NCI-H2227 (cell line): ENCODE results near the gene PTBP3.
"Not testable (repeated sequence)": the region's sequence is repeated elsewhere in the genome, so short reads cannot be mapped to it uniquely, and the experiment has no call there.

Experiments
- DNase-seq: peaks from one replicate; lab custom pipeline; 2025; ENCODE audit not compliant: unreplicated experiment; lab: John Stamatoyannopoulos, UW

The PTBP3 gene, protein sequence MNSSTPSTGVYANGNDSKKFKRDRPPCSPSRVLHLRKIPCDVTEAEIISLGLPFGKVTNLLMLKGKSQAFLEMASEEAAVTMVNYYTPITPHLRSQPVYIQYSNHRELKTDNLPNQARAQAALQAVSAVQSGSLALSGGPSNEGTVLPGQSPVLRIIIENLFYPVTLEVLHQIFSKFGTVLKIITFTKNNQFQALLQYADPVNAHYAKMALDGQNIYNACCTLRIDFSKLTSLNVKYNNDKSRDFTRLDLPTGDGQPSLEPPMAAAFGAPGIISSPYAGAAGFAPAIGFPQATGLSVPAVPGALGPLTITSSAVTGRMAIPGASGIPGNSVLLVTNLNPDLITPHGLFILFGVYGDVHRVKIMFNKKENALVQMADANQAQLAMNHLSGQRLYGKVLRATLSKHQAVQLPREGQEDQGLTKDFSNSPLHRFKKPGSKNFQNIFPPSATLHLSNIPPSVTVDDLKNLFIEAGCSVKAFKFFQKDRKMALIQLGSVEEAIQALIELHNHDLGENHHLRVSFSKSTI

DNA sequence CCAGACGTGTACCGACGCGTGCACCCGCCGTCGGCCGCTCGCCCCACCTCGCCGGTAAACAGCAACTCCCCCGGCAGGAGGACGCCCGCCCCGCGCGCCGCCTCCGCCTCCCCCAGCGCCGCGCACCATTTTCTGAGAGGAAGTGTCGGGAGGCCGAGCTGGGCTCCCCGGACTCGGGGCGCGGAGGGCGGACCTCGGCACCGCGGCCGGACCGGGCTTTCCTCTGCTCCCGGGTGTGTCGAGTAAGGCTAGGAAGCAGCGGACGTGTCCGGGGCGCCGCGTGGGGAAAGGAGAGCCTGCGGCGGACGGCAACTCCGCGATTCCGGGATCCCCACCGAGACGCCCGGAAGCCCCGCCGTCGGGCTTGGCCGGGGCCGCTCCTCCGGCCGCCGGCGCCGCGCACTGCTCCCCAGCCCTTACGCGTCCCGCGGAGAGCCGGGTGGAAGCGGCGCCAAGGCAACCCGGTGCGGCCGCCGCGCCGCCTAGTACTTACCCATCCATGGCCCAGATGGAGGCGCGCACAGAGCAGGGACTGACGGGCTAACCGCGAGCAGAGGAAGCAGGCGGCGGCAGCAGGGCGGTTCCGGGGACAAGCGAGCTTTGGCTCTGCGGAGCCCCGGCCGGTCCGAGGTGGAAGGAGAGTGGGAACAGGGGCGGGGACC lies at the start of gene PTBP3:
Gene PTBP3 (minus strand): TSS at position 643 of the 662 bp plus-strand sequence. CDS start 35,754 bp downstream, outside the sequence.
- peak; percentile 81 for DNase-seq

GRCh38 chr9:112382501-112383364 lies 49.3 kb upstream of the PTBP3 start:
- no peak for DNase-seq

DNA sequence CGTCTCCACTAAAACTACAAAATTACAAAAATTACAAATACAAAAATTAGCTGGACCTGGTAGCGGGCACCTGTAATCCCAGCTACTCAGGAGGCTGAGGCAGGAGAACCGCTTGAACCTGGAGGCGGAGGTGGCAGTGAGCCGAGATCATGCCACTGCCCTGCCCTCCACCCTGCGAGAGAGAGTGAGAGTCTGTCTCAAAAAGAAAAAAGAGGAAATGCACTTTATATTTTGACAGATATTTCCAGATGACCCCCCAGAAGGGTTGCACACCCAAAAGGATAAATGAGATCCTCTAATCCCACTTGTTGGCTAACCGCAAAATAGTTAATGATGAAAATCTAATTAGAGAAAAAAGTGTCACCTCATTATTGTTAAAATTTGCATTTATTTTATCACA lies 48.6 kb upstream of the PTBP3 start:
- DNase-seq: no peak

DNA sequence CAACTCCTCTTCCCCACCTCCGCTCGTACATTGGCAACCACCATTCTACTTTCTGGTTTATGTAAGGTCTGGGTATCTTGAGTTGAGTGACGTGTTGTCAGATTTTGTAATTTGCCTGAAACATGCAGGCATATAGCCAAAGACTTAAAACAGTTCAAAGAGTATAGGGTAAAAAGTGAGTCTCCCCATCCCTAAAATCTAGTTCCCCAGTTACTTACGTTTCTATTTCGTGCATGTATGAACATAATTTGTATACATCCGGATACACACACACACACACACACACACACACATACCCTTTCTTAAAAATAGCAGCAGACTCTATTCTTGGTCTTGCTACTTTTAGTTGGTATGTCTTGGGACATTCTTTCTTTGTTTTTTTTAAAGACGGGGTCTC lies 47.4 kb upstream of the PTBP3 start:
- DNase-seq: peak; percentile 21

DNA sequence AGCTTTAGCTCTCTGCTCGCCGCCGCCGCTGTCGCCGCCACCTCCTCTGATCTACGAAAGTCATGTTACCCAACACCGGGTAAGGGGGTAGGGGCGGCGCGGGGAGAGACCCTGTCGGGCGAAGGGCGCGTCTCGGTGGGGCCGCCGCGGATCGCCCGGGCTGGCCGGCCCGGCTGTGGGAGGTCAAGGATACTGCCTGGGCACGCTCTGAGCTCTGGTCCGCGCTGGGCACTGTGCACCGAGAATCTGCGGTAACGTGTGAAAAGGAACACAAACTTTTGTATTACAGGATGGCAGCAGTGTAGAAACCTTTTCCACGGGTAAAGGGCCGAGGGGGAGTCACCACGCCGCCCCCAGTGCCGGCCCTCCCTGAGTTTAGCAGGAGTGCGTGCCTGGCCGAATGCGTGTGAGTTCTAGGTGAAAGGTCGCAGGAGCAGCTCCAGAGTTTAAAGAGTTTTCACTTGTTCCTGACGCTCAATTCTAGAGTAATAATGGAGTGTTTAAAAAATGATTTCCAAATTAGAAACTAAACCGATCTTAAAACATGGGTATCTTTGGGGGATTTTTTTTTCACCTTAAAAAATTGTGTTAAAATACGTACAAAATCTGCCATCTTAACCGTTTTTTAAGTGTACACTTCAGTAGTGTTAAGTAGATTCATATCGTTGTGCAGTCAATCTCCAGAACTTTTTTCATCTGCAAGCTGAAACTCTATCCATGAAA lies 46.8 kb upstream of the PTBP3 start, which contains the start of gene HSDL2:
Gene HSDL2 (plus strand): TSS at position 7 of the 723 bp plus-strand sequence. CDS start 56 bp downstream, at position 63.
- DNase-seq: no peak

- DNase-seq: peak; percentile 97
Measured at GRCh38 chr9:112379177-112380101, 46.0 kb upstream of the PTBP3 start.

DNA sequence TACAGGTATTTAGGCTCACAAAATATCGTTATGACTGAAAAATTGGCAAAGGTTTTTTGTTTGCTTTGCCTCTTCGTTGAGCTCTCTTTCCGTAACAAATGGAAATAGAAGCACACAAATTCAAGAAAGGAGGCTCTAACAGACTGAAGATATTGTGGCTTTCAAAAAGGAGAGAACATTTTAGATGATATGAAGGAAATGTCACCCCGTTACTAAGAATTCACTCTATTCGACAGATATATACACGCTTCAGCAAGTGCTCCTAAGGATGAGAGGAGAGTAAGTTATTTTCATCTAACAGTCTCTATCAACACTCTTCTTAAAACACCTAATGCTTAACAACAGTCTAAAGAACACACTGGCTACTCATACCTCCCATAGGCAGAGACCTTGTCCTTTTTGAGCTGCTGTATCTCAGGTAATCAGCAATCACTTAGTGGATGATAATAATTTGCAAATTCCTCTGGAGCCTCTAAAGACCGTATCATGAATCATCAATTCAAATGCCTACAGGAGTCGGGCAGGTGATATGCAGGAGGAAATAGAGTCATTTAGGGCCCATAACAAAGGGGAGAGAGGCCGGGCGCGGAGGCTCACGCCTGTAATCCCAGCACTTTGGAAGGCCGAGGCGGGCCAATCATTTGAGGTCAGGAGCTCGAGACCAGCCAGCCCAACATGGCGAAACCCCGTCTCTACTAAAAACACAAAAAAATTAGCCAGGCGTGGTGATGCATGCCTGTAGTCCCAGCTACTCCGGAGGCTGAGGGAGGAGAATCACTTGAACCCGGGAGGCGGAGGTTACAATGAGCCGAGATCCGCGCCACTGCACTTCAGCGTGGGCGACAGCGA lies 45.1 kb upstream of the PTBP3 start:
- no peak for DNase-seq

DNA sequence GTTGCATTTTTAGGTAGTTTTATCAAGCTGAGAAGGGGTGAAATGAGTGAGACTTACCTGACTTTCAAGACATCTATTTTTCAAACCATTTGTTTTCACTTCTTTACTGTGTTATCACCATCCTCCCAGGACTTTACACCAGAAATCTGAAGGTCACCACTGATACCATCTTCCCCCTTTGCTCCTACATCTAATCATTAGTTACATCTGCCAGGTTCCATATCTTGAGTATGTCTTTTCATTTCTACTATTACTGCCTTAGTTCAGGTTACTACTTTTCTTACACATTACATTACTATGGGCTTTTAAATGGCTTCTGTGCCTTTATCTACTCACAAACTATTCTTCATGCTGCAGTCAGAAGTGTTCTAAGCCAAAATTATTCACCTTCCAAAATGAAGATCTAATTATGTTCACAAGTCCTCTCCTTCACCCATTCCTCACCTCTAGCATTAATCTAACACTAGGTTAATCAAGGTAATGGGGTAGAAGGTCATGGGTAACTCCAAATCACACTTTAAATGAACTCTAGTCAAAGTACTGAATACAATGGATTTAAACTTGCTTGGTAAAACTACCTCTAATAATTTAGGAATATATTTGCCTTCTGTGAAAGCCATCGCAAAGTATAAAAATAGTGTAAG lies 44.4 kb upstream of the PTBP3 start:
- no peak for DNase-seq

- DNase-seq: no peak
Measured at GRCh38 chr9:112377087-112377486, 43.7 kb upstream of the PTBP3 start.

DNA sequence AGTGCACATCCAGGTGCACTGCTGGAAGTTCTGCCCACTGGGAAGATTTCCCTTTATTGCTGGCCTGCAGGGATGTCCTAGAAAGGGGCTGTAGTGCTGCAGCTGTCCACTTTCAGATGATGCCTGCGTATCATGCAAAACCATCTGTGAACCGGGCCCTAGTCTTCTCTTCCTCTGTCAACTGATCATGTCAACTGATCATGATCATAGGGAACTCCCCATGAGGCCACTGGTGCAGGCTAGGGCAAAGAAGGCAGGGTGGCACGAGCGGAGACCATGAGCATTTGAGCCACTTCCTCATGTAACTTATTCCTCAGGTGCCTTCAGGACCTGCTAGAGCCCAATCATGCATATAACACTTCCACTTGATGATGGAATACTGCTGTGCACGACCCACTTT lies 41.9 kb upstream of the PTBP3 start:
- no peak for DNase-seq

DNA sequence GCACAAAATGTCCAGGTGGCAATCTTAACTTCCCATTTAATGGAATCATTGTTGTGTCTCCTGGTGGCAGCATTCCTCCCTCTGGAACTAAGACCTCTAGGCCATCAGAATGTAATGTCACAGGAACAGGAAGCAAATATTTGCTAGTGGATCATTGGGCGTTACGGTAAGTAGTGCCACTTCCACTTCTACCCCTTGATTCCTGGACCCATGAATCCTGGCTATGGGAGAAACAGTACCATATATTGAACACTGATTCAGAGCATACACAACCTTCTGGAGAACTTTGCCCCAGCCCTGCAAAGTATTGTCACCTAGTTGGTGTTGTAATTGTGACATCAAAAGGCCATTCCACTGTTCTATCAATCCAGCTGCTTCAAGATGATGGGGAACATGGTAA lies 40.8 kb upstream of the PTBP3 start:
- not testable (repeated sequence) for DNase-seq

GRCh38 chr9:112373666-112374065 lies 40.2 kb upstream of the PTBP3 start:
- DNase-seq: not testable (repeated sequence)

- DNase-seq: no peak
Measured at GRCh38 chr9:112371060-112371459, 37.6 kb upstream of the PTBP3 start.

DNA sequence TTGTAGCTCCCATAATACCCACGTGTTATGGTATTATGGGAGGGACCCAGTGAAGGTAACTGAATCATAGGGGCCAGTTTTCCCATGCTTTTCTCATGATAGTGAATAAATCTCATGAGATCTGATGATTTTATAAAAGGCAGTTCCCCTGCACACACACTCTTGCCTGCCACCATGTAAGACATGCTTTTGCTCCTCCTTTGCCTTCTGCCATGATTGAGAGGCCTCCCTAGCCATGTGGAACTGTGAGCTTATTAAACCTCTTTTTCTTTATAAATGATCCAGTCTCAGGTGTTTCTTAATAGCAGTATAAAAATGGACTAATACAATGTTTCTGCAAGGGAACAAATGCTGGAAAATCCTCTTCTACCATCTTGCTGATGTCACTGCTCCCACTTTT lies 36.4 kb upstream of the PTBP3 start:
- DNase-seq: no peak

DNA sequence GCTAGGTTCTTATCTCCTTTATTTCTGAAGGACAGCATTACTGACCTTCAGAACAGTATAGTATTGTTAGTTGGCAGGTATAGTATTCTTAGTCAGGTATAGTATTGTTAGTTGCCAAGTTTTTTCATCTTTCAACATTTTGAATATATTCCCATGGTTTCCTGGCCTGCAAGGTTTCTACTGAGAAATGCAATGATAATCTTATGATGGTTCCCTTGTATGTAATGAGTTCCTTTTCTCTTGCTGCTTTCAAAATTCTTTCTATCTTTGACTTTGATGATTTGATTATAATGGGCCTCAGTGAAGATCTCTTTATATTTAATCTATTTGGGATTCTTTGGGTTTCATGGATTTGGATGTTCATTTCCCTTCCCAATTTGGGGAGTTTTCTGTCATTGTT lies 34.0 kb upstream of the PTBP3 start:
- no peak for DNase-seq

DNA sequence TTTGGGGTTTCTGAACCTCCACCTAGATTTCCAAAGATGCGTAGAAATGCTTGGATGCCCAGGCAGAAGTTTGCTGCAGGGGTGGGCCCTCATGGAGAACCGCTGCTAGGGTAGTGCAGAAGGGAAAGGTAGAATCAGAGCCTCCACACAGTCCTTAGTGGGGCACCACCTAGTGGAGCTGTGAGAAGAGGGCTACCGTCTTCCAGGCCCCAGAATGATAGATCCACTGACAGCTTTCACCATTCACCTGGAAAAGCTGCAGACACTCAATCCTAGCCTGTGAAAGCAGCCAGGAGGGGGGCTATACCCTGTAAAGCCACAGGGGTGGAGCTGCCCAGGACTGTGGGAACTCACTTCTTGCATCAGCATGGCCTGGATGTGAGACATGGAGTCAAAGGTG lies 33.2 kb upstream of the PTBP3 start:
- DNase-seq: no peak

GRCh38 chr9:112365257-112365656 lies 31.8 kb upstream of the PTBP3 start:
- not testable (repeated sequence) for DNase-seq

GRCh38 chr9:112364761-112365160 lies 31.3 kb upstream of the PTBP3 start:
- DNase-seq: no peak
